GM12801 (cell line): ENCODE results near the gene CDH4.

Source experiments
- CTCF ChIP-seq: IDR thresholded peaks from one replicate; pipeline ENCODE4 v1.5.1; 2011; ENCODE audit warnings: control low read depth; ENCODE audit not compliant: insufficient read length; ENCODE audit errors: extremely low read depth

The CDH4 gene

DNA sequence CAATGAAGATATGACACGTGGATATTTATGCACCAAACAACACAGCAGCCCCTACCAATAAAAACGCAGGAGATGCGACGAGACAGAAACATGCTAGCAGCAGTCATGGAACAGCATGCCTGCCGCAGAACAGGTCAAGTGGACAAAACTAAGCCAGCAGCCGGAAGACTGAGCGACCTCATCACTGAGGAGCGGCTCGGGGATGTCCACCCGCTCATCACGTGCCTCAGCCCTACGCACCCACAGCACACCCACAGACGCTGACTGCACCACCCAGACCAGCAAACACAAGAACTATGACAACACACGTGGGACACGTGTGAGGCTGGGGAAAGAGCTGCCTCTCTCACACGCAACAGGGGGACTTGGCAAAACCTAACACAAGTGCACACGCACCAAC lies 731.9 kb downstream of the CDH4 start:
- no peak for TF ChIP-seq CTCF

- TF ChIP-seq CTCF: no peak
Observed at GRCh38 chr20:61985096-61985495, 733.0 kb downstream of the CDH4 start.

- TF ChIP-seq CTCF: no peak
Observed at GRCh38 chr20:61986762-61987321, 734.8 kb downstream of the CDH4 start.

- no peak for TF ChIP-seq CTCF
Observed at GRCh38 chr20:61988665-61989064, 736.6 kb downstream of the CDH4 start.

DNA sequence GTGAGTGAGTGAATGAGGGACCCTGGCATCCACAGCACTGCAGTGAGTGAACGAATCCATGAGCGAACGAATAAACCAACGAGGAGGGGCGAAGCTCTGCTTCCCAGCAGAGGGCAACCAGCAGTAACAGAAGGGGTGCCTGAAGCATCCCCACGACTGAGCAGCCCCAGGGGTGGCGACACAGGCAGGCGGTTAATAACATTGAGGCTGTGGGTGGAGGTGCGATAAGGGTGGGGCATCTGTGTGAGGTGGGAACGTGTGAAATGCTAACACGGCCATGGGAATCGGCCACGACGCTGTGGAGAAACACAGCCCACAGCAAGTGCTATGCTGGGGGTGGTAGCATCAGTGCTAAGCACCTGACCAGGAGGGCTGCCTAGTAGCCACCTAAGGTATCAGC lies 737.7 kb downstream of the CDH4 start:
- no peak for TF ChIP-seq CTCF
